A549 (cell line): ENCODE results near the gene SMAD3. TPM values are rescaled to one million over a fixed set of nuclear protein-coding genes. Genes with fewer than 3 reads are reported as not detected.

Experiments
- ATAC-seq, 2 experiments: fragments of 200-7000 bp in 1 of 2; fragments of >200 bp in 1 of 2; cut with Nextera tagmentation in 1 of 2; cut with Tn5 transposase in 1 of 2; 3 replicates each; pipeline versions ENCODE4 v1.8.0 to v1.9.1; 2018 to 2020; ENCODE audit warnings: mild to moderate bottlenecking in 1 of 2, moderate library complexity in 1 of 2
- CTCF ChIA-PET: fragments of 300-600 bp; sonication (Branson Sonifier 250); formaldehyde crosslinking; extraction: SDS; loops from one replicate; lab custom pipeline; 2021; ENCODE audit warnings: antibody characterized with exemption, inconsistent platforms; lab: Yijun Ruan, JAX
- POLR2A ChIA-PET: fragments of 350-600 bp; formaldehyde crosslinking; extraction: SDS; loops from one replicate; lab custom pipeline; 2021; ENCODE audit warnings: antibody characterized with exemption, inconsistent platforms; lab: Yijun Ruan, JAX
- DNase-seq, 2 experiments: peaks; one replicate each; pipeline versions ENCODE4 v3.0.0 to v3.0.0-alpha.2; 2011 to 2016; ENCODE audit warnings: low read depth in 1 of 2, low spot score in 1 of 2
- FAIRE-seq: peaks from 2 replicates; lab custom pipeline; 2011; peaks lifted over from hg19 to GRCh38; lab: Jason Lieb, UNC
- H3K27ac ChIP-seq, 2 experiments: fragments of >200 bp; sonication (Bioruptor Twin); formaldehyde crosslinking; 3 replicates each; pipeline ENCODE4 v1.5.1; 2016 to 2017
- H3K4me1 ChIP-seq: fragments of >200 bp; sonication (Bioruptor Twin); formaldehyde crosslinking; 3 replicates; pipeline ENCODE4 v1.6.1; 2016
- H3K4me2 ChIP-seq: fragments of >200 bp; sonication (Bioruptor Twin); formaldehyde crosslinking; 3 replicates; pipeline ENCODE4 v1.6.1; 2016
- H3K4me3 ChIP-seq: fragments of >200 bp; sonication (Bioruptor Twin); formaldehyde crosslinking; 3 replicates; pipeline ENCODE4 v1.5.1; 2016
- H3K9me3 ChIP-seq: fragments of >200 bp; sonication (Bioruptor Twin); formaldehyde crosslinking; 3 replicates; pipeline ENCODE4 v1.6.1; 2016
- BHLHE40 ChIP-seq: IDR thresholded peaks from 2 replicates; pipeline ENCODE4 v1.6.1; 2012; ENCODE audit warnings: low read depth, low read length, inconsistent platforms
- CBX2 ChIP-seq: fragments of 200-600 bp; sonication (generic); IDR thresholded peaks from 2 replicates; pipeline ENCODE4 v1.6.1; 2016; ENCODE audit warnings: low read depth, mild to moderate bottlenecking, borderline replicate concordance
- CHD2 ChIP-seq: fragments of 150-350 bp; IDR thresholded peaks from 2 replicates; pipeline ENCODE4 v1.6.1; 2014; ENCODE audit warnings: low read length; ENCODE audit not compliant: partially characterized antibody
- CHD4 ChIP-seq: fragments of 200-600 bp; sonication (generic); IDR thresholded peaks from 2 replicates; pipeline ENCODE4 v1.6.1; 2016; ENCODE audit warnings: antibody characterized with exemption, mild to moderate bottlenecking, borderline replicate concordance
- EHMT2 ChIP-seq: fragments of 200-600 bp; sonication (generic); IDR thresholded peaks from 2 replicates; pipeline ENCODE4 v1.6.1; 2016; ENCODE audit warnings: antibody characterized with exemption, low read depth, mild to moderate bottlenecking, moderate library complexity
- EP300 ChIP-seq, 2 experiments: fragments of >200 bp; sonication (Bioruptor Twin); formaldehyde crosslinking; IDR thresholded peaks; 2 replicates in 1 of 2; 3 replicates in 1 of 2; pipeline ENCODE4 v1.6.1; 2016 to 2017
- ESRRA ChIP-seq: fragments of 150-350 bp; IDR thresholded peaks from 2 replicates; pipeline ENCODE4 v1.6.1; 2014; ENCODE audit warnings: mild to moderate bottlenecking, low read length, borderline replicate concordance
- FOSL2 ChIP-seq, 2 experiments: fragments of 450-650 bp in 1 of 2; fragments of >200 bp in 1 of 2; sonication (Bioruptor Twin) in 1 of 2; formaldehyde crosslinking; IDR thresholded peaks; 2 replicates each; pipeline versions ENCODE4 v1.5.0 to v1.6.1; 2016 to 2020; ENCODE audit warnings: mild to moderate bottlenecking in 1 of 2, moderate library complexity in 1 of 2
- GATA3 ChIP-seq: IDR thresholded peaks from 2 replicates; pipeline ENCODE4 v1.6.1; 2012; ENCODE audit warnings: borderline replicate concordance
- HEYL ChIP-seq: fragments of 250-450 bp; sonication (Bioruptor Pico); IDR thresholded peaks from 2 replicates; pipeline ENCODE4 v1.8.0; 2021; ENCODE audit warnings: mild to moderate bottlenecking, moderate library complexity
- HOXA7 ChIP-seq: fragments of 250-450 bp; sonication (Bioruptor Pico); IDR thresholded peaks from 2 replicates; pipeline ENCODE4 v1.5.0; 2020; ENCODE audit warnings: mild to moderate bottlenecking, moderate library complexity
- JUN ChIP-seq, 2 experiments: fragments of >200 bp; sonication (Bioruptor Twin); formaldehyde crosslinking; IDR thresholded peaks; 2 replicates in 1 of 2; 3 replicates in 1 of 2; pipeline ENCODE4 v1.6.1; 2016 to 2017
- JUNB ChIP-seq: fragments of >200 bp; sonication (Bioruptor Twin); formaldehyde crosslinking; IDR thresholded peaks from 2 replicates; pipeline ENCODE4 v1.6.1; 2016
- KDM5A ChIP-seq: fragments of 200-600 bp; sonication (generic); IDR thresholded peaks from 2 replicates; pipeline ENCODE4 v1.6.1; 2016; ENCODE audit warnings: antibody characterized with exemption, mild to moderate bottlenecking
- MAX ChIP-seq: IDR thresholded peaks from 2 replicates; pipeline ENCODE4 v1.6.1; 2012
- MAZ ChIP-seq: fragments of 150-350 bp; IDR thresholded peaks from 2 replicates; pipeline ENCODE4 v1.6.1; 2014; ENCODE audit warnings: antibody characterized with exemption, low read depth, low read length, borderline replicate concordance
- MYC ChIP-seq: IDR thresholded peaks from 2 replicates; pipeline ENCODE4 v1.6.1; 2012; ENCODE audit warnings: mild to moderate bottlenecking, inconsistent platforms, low read length, improper control_type of control experiment, borderline replicate concordance
- NFE2L2 ChIP-seq: fragments of 150-350 bp; conservative IDR thresholded peaks from 2 replicates; pipeline ENCODE4 v1.6.1; 2014; ENCODE audit warnings: low read length
- NR3C1 ChIP-seq: fragments of >200 bp; sonication (Bioruptor Twin); formaldehyde crosslinking; IDR thresholded peaks from 3 replicates; pipeline ENCODE4 v1.6.1; 2017
- PHF8 ChIP-seq: fragments of 200-600 bp; sonication (generic); IDR thresholded peaks from 2 replicates; pipeline ENCODE4 v1.6.1; 2016; ENCODE audit warnings: low read depth, mild to moderate bottlenecking, antibody characterized with exemption, moderate library complexity, borderline replicate concordance
- POLR2A ChIP-seq: IDR thresholded peaks from 2 replicates; pipeline ENCODE4 v1.6.1; 2012; ENCODE audit warnings: mild to moderate bottlenecking, low read length
- POLR2AphosphoS2 ChIP-seq: conservative IDR thresholded peaks from 2 replicates; pipeline ENCODE4 v1.6.1; 2012; ENCODE audit warnings: low read length, improper control_type of control experiment, inconsistent platforms
- RARB ChIP-seq: fragments of 250-450 bp; sonication (Bioruptor Pico); IDR thresholded peaks from 2 replicates; pipeline ENCODE4 v1.8.0; 2021; ENCODE audit warnings: mild to moderate bottlenecking, moderate library complexity
- SMC3 ChIP-seq: fragments of >200 bp; sonication (Bioruptor Twin); formaldehyde crosslinking; IDR thresholded peaks from 3 replicates; pipeline ENCODE4 v1.6.1; 2018; ENCODE audit warnings: inconsistent platforms
- TP53 ChIP-seq: fragments of 250-450 bp; sonication (Bioruptor Pico); IDR thresholded peaks from 2 replicates; pipeline ENCODE4 v1.5.0; 2021; ENCODE audit warnings: mild to moderate bottlenecking, moderate library complexity
- USF2 ChIP-seq: fragments of 450-650 bp; IDR thresholded peaks from 2 replicates; pipeline ENCODE4 v1.6.1; 2014; ENCODE audit warnings: antibody characterized with exemption
- ZFP36 ChIP-seq: fragments of 450-650 bp; IDR thresholded peaks from 2 replicates; pipeline ENCODE4 v1.6.1; 2014; ENCODE audit warnings: borderline replicate concordance; ENCODE audit not compliant: partially characterized antibody
- ZSCAN20 ChIP-seq: fragments of 250-450 bp; sonication (Bioruptor Pico); IDR thresholded peaks from 2 replicates; pipeline ENCODE4 v1.8.0; 2022; ENCODE audit warnings: mild to moderate bottlenecking, moderate library complexity
- WGBS: methylation state at CpG from one replicate; pipeline ENCODE4 v1.1.6; 2017; ENCODE audit errors: missing lambda C conversion rate; 5-methylcytosine and 5-hydroxymethylcytosine counted together
- polyA plus RNA-seq, 4 experiments: library from polyadenylated mRNA; depleted of rRNA in 3 of 4; stranded (reverse); fragments of >200 nt; fragmentation: RNase III in 1 of 4; extraction: RNeasy Plus Mini Kit Qiagen cat#74134 plus additional on column Dnase treatment in 1 of 4; gene quantifications; 2 replicates in 3 of 4; 3 replicates in 1 of 4; pipeline ENCODE4 v1.2.3, GENCODE V29; 2011 to 2017
- TF ChIP-seq, protein P1 (sequence below): IDR thresholded peaks from 2 replicates; pipeline ENCODE4 v1.6.1; 2012
- TF ChIP-seq, protein P2 (sequence below): IDR thresholded peaks from 2 replicates; pipeline ENCODE4 v1.6.1; 2012; ENCODE audit warnings: low read depth, borderline replicate concordance
- TF ChIP-seq, protein P3 (sequence below): fragments of 150-350 bp; IDR thresholded peaks from 2 replicates; pipeline ENCODE4 v1.6.1; 2014; ENCODE audit warnings: low read depth, mild to moderate bottlenecking, low read length

Gene SMAD3
- polyA plus RNA-seq, 2 of the 4 experiments (the other 2 are of a cell fraction) = 74.6 to 77.2 TPM

- FAIRE-seq (peak; percentile 54), DNase-seq (peak in 1 of 2 experiments; percentile 69), ATAC-seq (peak; percentile 20 to 43; a peak in 4 of 6 replicates)
- Histone ChIP-seq H3K4me1 (peaks cover 79% of the 10 kb centered on the region), H3K4me3 (no peak overlapping the region), H3K27ac (peak overlapping the region; percentile 13 to 84; a peak in 4 of 6 replicates), H3K9me3 (no peaks in the 10 kb centered on the region), H3K4me2 (0 out of 3 replicates have a peak overlapping the region, but pooled peaks have one; percentile 4)
- WGBS = 76% methylated on average over 11 of the region's 11 CpGs
- no peak for TF ChIP-seq BHLHE40
- TF ChIP-seq FOSL2 (IDR thresholded peaks at IDR 0.05) = no peak
- peak; percentile 37 for TF ChIP-seq FOSL2 (CRISPR knock-in tag; IDR thresholded peaks at IDR 0.05)
- peak; percentile 60; the same call in 1 of the 2 replicates for TF ChIP-seq GATA3
- no peak for TF ChIP-seq ESRRA
- no peak for TF ChIP-seq PHF8
- no peak for TF ChIP-seq TP53 (CRISPR knock-in tag)
- TF ChIP-seq HEYL (CRISPR knock-in tag) = no peak
- no peak for TF ChIP-seq MAZ
- TF ChIP-seq EP300 (IDR thresholded peaks at IDR 0.05) = no peak
- peak; percentile 41; the same call in 1 of the 2 replicates for TF ChIP-seq MAX
- no peak for TF ChIP-seq CBX2
- TF ChIP-seq RARB (CRISPR knock-in tag) = no peak
- no peak for TF ChIP-seq NFE2L2
- TF ChIP-seq JUNB = no peak
- TF ChIP-seq, protein P1, sequence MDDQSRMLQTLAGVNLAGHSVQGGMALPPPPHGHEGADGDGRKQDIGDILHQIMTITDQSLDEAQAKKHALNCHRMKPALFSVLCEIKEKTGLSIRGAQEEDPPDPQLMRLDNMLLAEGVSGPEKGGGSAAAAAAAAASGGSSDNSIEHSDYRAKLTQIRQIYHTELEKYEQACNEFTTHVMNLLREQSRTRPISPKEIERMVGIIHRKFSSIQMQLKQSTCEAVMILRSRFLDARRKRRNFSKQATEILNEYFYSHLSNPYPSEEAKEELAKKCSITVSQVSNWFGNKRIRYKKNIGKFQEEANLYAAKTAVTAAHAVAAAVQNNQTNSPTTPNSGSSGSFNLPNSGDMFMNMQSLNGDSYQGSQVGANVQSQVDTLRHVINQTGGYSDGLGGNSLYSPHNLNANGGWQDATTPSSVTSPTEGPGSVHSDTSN = no peak
- no peak for TF ChIP-seq CHD4
- TF ChIP-seq ZFP36 = no peak
- no peak for TF ChIP-seq NR3C1
- TF ChIP-seq EHMT2 = no peak
- TF ChIP-seq MYC = no peak
- TF ChIP-seq KDM5A = no peak
- no peak for TF ChIP-seq POLR2A
- POLR2A ChIA-PET = interaction anchor here (1.0 to 2.2 kb wide), 5 partner anchors 36 to 113 kb away, joined by 3 to 6 read pairs (median 4); partner anchors contain the start of gene SMAD3
- CTCF ChIA-PET = interaction anchor here (0.9 to 3.3 kb wide), 14 partner anchors 11 to 232 kb away, joined by 3 to 15 read pairs (median 4); no protein-coding TSS in a partner anchor
These were observed 113.3 kb downstream of the SMAD3 start for GRCh38 chr15:67178569-67179210.

DNA sequence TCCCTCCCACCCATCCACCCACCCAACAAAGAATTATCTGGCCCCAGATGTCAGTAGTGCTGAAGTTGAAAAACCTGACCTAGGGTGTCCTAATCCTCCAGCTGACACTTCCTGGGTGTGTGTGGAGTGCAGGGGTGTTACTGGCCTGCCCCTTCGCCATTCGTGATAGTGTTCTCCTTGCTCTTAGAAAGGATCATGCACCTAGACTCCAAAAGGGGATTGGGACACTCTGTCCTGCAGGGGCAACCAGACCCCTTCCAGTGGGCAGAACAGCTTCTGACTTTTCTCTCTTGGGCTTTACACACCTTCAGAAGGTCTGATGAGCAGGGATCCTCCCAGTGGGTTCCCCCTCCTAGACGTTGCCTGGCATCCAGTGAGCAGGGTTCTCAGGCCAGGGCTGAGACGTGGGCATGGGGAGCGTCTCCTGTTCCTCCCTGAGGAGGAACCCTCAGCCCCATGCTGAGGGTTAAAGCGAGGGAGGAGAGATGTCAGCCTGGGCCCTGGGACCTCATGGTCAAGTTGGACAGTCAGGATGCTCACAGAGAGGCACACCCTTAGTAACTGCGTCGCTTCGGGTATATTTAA, 114.1 kb downstream of the SMAD3 start:
- Histone ChIP-seq H3K9me3 (no peaks in the 10 kb centered on the region), H3K27ac (peak overlapping the region; percentile 13 to 84; a peak in 4 of 6 replicates), H3K4me2 (no peak overlapping the region), H3K4me3 (no peak overlapping the region), H3K4me1 (peaks cover 75% of the 10 kb centered on the region)
- no peak for FAIRE-seq
- ATAC-seq = no peak
- 87% methylated on average over 9 of the region's 9 CpGs for WGBS
- ChIA-PET POLR2A (interaction anchor here (1.2 to 2.2 kb wide), 2 partner anchors 74 to 114 kb away, joined by 4 to 6 read pairs; partner anchors contain the start of gene SMAD3), CTCF (interaction anchor here (0.9 to 3.3 kb wide), 5 partner anchors 18 to 233 kb away, joined by 3 to 14 read pairs (median 4); no protein-coding TSS in a partner anchor)
- no peak for DNase-seq
- TF ChIP-seq HEYL (CRISPR knock-in tag) (no peak), KDM5A (no peak), HOXA7 (CRISPR knock-in tag) (no peak), CHD2 (no peak), JUN (IDR thresholded peaks at IDR 0.05) (no peak; a peak in 1 of 5 replicates), GATA3 (no peak), SMC3 (no peak), USF2 (no peak), TP53 (CRISPR knock-in tag) (no peak), POLR2AphosphoS2 (no peak), ZSCAN20 (CRISPR knock-in tag) (no peak), CBX2 (no peak), NR3C1 (no peak), MAX (no peak)
- TF ChIP-seq, protein P1 = no peak
- TF ChIP-seq, protein P2, sequence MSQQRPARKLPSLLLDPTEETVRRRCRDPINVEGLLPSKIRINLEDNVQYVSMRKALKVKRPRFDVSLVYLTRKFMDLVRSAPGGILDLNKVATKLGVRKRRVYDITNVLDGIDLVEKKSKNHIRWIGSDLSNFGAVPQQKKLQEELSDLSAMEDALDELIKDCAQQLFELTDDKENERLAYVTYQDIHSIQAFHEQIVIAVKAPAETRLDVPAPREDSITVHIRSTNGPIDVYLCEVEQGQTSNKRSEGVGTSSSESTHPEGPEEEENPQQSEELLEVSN = no peak
- TF ChIP-seq, protein P3, sequence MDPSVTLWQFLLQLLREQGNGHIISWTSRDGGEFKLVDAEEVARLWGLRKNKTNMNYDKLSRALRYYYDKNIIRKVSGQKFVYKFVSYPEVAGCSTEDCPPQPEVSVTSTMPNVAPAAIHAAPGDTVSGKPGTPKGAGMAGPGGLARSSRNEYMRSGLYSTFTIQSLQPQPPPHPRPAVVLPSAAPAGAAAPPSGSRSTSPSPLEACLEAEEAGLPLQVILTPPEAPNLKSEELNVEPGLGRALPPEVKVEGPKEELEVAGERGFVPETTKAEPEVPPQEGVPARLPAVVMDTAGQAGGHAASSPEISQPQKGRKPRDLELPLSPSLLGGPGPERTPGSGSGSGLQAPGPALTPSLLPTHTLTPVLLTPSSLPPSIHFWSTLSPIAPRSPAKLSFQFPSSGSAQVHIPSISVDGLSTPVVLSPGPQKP = no peak
